GM15510 (cell line): ENCODE results near the gene MRPL14.

Source experiments
- POLR2A ChIP-seq: IDR thresholded peaks from 3 replicates; pipeline ENCODE4 v1.6.1; 2011; ENCODE audit warnings: borderline replicate concordance; ENCODE audit not compliant: insufficient read length; ENCODE audit errors: extremely low read depth

Gene MRPL14

DNA sequence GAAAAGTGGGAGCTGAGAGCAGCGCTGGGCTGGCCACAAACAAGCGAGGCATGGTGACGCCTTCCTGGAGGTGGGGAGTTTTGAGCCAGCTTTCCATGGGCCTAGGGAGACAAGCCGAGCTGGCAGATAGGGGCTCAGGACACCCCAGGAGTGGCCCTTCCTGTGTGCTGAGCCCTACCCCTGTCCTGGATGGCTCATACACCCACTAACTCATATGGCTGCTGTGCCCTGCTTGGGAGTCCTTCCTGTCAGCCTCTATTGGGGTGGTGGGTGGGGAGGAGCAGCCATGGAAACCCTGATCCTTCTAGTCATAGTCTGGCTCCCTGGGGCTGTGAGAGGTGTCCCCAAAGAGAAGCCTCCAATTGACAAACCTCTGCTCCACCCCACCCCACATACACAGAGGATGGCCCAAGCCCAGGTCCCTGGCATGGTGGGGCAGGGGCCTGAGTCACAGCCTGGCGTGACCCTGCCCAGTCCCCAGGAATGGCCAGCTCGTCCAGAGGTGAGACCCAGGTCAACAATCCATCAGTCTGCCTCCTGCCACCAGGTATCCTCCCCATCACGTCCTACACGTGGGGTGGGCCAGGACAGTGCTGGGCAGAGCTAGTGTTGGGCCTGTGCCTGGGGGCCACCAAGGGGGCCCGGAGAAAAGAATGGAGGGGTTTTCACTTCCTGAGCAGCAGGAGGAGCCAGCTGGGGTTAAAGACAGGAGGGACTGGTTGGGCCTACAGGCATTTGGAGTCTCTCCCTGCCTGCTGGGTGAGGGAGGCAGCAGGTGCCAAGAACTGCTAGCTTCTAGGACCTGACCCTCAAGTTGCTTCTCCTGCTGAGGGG, 52.2 kb downstream of the MRPL14 start:
- TF ChIP-seq POLR2A = no peak

DNA sequence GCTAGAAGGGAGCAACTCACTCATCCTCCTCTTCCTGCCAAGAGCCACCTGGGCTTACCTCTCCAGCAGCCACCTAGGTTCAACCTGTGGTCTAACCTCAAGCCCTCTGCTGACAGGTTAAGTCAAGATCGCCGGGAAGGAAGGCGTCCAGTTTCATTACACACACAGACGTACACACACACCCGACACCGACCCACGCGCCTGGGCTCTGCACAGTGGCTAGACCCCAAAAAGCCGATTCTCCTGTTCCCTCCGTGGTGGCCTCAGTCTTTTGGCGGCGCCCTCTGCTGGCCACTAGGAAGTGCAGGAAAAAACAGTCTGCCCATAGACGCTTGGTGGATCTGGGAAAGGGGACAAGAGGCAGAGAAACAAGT, 52.8 kb downstream of the MRPL14 start:
- TF ChIP-seq POLR2A = no peak

DNA sequence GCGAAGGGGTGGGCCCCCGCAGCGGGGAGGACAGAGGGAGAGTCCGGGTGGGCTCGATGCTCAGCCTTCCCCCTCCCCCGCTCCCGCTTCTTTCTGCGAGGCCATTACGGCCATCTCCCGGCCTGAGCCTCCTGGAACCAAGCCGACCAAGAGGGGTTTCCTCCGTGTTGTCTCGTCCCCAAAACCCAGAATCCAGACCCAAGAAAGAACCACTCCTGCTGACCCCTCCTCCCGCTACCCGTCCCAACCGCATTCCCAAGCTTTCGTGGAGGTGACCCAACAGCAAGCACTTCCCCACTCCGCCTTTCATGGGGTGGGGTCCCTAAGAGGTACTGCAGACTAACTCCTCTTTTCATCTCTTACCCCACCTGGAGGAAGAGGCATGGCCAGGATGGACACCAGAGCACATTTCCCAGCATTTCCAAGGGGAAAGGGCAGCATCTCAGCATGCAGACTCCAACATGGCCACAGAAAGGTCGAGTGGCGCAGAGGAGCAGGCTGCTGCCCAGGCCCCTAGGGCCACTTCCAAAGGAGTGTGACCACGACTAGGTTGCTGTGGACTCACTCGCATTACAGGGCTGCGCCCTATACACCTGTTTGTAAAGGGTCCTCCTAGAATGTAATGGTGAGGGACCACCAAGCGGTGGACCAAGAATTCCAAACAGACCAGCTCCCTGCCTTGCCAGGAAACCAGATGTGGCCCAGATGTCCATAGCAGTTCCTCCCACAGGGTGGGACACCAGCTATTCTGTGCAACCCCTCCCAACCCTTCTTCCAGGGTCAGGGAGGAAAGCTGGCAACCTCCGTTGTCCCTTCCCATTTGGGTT, 53.4 kb downstream of the MRPL14 start:
- TF ChIP-seq POLR2A = no peak

DNA sequence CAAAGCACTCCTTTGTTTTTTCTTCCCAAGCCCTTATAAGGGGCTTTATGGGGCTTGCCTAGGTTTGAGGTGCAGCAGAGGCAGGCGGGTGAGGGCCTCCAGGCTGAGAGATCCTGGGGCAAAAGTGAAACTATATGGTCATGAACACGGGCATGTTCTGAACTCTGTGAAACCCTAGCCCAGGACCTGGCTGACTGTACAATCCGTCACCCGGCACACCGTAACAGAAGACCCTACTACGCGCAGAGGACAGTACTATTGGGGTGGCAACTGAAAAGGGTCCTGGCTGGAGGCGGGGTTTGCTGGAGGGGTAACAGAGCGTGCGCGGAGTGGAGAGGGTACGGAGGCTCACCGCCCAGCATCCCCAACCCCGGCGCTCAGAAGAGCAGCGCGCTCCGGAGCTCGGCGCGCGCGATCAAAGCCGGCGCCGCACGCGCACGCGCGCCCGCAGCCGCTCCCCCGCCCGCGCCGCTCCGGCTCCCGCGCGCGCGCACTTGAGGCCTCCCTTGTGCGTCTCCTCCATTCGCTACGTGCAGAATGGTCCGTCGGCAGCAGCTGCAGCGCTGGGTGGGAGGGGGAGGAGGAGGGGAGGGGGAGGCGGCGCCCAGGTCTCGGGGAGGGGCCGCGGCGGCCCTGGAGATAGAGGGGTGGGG, 54.2 kb downstream of the MRPL14 start:
- peak; percentile 58 for TF ChIP-seq POLR2A

DNA sequence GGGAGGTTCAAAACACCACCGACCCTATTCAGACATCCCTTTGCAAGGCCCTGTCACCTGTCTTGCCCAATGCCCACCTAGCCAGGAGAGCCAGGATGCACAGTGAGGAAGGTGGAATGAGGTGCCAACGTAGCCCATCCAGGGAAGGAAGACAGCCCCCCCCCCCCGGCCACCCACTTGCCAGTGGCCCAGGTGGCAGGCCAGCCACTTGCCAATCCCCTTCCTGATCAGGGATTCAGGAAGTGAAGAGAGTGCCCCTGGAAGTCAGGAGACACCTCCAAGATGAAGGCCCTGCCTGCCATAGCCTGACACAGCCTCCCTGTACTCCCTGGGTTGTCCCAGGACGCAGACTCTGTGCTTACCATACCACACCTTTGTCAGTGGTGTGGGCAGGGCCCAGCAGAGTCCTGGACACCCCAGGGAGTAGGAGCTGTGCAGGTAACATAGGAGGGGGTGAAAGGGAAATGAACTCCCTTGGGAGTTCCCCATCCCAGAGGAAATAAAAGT, 54.7 kb downstream of the MRPL14 start:
- TF ChIP-seq POLR2A = no peak

DNA sequence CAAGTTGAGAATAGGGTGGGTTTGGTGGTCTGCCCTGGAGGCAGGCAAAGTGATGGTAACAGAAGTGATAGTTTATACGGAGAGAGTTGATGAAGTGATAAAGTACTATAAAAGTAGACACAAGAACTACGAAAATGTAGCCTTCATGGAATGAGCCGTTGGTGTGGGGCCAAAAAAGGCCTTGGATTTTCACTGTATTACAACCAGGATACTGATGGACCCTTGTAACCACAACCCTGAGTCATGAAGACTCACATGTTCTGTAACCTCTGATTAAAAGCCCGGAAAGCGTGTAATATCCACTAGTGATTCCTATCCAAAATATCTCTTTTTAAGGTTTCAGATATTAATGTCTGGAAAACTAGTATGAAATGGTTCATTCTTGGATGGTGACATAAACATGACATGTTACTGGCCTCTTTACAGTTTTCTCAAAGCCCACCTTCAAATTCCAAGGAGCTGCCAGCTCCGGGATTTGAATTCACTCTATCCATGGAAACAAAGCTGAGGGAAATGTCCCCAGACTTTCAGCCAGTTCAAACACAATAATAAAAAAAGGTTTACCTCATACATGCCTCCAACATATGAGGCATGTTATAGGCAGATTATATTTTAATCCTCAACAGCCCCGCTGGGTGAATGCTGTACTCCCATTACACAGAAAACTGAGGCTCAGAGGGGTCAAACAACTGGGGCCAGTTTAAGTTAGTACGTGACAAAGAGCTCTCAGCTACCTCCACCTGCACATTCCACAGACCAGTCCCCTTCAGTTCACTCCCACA, 55.4 kb downstream of the MRPL14 start:
- no peak for TF ChIP-seq POLR2A

DNA sequence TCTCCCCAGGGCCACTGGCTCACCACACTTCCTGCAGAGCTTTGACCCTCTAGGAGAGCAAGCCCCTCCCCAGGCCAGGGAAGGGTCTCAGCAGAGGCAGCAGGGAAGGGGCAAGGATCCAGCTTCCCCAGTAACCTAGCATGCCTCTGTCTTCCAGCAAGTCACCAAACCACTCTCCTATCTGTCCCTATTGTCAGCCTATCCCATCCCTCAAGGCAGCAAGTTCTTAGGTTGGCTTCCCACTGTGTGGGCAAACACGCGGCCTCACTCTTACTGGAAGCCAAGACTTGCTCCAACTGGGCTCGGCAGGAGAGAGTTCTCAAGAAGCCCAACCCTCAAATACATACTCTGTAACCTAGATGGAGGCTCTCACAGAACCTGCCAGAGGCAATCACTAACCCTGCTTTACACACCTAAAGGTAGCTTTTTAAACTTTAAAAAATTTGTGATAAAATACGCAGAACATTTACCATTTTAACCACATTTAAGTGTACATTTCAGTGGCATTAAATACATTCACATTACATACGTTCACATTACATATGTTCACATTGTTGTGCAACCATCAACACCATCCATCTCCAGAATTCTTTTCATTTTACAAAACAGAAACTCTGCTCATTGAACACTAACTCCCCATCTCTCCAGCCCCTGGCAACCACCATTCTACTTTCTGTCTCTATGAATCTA, 58.5 kb downstream of the MRPL14 start:
- no peak for TF ChIP-seq POLR2A

DNA sequence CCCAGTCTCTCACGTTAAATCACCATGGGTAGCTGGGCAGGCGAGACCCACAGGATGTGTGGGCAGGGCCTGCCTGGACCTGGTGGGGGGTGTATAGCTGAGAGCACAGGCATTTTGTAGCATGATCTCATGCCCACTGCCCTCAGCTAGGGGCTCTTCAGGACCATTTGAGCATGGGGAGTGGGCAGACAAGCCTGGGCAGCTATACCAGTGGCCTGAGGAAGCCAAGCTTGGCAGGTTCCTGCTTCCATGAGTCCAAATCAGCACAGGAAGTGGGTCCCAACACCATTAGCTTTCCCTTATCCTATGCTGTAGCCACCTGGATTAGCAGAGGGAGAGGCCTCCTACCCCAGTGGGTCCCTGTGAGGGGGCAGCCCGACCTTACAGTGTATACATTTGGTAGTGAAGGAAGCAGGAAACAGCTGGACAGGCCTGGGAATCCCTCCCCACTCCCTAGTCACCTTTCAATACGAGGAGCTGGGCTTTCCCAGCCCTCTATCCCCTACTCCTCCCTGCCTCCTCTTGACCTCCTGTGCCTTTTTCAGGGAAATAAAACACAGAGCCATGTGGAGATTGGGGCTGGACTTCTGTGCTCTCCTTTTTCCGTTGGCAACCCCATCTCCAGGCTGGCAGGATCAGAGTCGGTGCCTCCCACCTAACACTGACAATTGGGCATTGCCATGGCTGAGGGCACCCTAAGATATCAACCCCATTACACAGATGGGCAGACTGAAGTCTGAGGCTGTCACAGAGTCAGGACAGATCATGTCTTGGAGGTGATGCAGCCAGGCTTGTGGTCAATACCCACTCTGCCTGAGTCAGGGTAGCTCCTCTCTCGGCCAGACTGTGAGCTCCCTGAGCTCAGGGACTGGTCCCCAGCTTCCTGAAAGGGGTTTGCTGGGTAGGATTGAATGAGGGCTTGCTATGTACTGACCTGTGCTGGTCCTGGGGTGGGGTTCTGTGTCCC, 59.8 kb downstream of the MRPL14 start:
- no peak for TF ChIP-seq POLR2A

DNA sequence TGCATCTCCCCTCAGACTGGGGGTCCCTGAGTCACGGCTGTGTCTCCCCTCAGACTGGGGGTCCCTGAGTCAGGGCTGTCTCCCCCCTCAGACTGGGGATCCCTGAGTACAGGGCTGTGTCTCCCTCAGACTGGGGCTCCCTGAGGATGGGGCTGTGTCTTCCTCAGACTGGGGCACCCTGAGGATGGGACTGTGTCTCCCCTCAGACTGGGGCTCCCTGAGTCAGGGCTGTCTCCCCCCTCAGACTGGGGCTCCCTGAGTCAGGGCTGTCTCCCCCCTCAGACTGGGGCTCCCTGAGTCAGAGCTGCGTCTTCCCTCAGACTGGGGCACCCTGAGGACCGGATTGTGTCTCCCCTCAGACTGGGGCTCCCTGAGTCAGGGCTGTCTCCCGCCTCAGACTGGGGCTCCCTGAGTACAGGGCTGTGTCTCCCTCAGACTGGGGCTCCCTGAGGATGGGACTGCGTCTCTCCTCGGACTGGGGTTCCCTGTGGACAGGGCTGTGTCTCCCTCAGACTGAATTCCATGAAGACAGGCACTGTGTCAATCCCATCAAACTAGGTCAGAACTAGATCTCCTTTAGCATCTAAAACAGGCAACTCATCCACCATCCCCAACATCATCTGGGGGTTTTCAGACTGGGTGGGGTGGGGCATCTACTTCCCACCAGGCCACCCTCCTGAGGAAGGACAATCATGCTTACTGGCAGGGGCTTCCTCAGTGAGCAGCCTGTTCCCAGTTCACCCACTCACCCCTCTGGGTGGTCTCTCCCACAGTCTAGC, 60.7 kb downstream of the MRPL14 start:
- TF ChIP-seq POLR2A = no peak

DNA sequence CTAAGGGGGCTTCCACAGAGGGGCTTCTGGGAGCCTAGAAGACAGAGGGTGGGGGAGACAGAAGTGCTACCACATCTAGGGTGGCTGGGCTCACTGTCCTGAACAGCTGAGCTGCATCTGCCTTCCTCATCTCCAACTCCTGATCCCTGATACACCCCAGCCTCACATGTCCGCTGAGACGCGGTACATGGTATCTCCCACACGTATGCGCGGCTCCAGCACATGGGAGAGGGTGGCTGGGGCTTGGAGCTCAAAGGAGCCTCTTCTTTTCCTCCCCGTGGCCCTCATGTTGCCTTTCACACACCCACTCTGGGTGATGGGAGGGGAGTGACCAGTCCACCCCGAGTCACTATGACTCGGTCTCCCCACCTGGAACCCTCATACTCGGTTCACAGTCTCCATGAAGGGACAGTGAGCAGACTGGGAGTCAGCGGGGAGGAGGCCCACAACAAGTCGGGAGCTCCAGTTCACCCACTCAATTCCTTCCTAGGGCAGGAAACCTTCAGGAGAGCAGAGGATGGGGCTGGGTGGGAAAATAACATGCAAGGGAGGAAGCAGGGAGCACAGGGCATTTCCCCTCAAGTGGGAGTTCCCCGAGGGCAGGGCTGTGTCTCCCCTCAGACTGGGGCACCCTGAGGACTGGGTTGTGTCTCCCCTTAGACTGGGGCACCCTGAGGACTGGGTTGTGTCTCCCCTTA, 61.7 kb downstream of the MRPL14 start:
- TF ChIP-seq POLR2A = no peak

DNA sequence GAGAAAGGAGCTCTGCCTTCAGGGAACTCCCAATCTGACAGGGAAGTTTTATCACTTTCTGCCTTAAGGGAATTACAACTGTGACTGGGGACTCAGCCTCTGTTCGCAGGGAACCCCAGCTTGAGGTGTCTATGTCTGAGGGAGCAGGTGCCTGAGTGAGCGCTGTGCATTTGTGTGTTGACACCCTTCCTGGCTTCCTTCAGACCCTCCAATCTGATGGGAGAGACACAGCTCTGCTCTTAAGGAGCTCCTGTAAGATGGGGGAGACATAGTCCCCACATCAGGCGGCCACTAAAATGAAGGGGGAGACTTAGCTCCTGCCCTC, 62.3 kb downstream of the MRPL14 start:
- TF ChIP-seq POLR2A = no peak
